ENCODE results near the gene DNAL4.

DNA sequence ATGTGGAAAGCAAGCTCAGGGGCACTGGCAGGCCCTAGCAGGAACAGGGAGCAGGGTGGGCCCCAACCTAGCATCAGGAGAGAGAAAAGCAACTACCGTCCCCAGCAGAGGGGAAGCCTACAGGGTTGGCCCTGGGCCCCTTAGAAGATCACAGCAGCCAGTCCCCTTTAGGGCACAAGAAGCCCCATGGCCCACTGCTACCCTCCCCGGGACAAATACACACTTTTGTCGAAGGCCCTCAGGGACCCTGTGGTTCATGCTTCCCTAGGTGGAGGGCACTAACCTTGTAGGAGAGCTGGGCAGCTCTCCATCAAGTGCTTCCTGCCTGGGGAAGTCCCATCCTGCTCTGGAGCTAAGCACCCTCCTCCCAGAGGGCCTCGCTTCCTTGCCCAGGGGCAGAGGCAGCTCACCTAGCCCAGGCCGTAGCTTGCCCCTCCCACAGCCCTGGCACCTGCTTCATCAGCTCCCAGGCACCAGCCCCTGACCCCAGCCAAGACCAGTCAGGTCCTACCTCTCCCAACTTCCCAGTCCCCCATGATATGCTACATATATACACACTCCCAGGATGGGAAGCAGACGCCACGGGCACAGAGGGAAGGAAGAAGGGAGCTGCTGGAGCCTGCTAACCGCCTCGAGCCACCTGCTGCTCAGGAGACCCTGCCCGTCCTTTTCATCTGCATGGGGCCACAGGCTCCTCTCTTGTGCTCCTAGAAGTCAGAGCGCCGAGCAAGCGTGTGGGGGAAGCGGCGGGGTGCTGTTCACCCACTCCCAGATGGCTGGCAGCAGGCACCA lies 58.3 kb downstream of the DNAL4 start:
- TF ChIP-seq, protein P1, sequence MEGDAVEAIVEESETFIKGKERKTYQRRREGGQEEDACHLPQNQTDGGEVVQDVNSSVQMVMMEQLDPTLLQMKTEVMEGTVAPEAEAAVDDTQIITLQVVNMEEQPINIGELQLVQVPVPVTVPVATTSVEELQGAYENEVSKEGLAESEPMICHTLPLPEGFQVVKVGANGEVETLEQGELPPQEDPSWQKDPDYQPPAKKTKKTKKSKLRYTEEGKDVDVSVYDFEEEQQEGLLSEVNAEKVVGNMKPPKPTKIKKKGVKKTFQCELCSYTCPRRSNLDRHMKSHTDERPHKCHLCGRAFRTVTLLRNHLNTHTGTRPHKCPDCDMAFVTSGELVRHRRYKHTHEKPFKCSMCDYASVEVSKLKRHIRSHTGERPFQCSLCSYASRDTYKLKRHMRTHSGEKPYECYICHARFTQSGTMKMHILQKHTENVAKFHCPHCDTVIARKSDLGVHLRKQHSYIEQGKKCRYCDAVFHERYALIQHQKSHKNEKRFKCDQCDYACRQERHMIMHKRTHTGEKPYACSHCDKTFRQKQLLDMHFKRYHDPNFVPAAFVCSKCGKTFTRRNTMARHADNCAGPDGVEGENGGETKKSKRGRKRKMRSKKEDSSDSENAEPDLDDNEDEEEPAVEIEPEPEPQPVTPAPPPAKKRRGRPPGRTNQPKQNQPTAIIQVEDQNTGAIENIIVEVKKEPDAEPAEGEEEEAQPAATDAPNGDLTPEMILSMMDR (IDR thresholded peaks at IDR 0.05; ENCODE audit: extremely low read depth in 1 of 2, insufficient read depth in 1 of 2, low read depth in 1 of 2, low read length in 2 of 2), result no peak
- TF ChIP-seq POLR2AphosphoS5 (IDR thresholded peaks at IDR 0.05; ENCODE audit: insufficient read depth, low read depth, low read length), result no peak
- TF ChIP-seq EZH2 (IDR thresholded peaks at IDR 0.05; ENCODE audit: borderline replicate concordance, low read depth, low read length, severe bottlenecking), result no peak
